Measurements from ENCODE around the gene TEX11. TPM values are rescaled to one million over a fixed set of nuclear protein-coding genes. Genes with fewer than 3 reads are reported as not detected.

Gene TEX11
- not detected in 2 replicates for total RNA-seq (2014; rRNA removed; shearing (Covaris generic))
- not detected in 2 replicates for total RNA-seq (2022)
- Bru-seq, nascent RNA = percentile 4 among the genes with signal in this experiment
- BruChase-seq, experiment 1, labeled RNA remaining after a 6-hour chase = percentile 3 among the genes with signal in this experiment
- BruChase-seq, experiment 2, labeled RNA remaining after a 2-hour chase = percentile 4 among the genes with signal in this experiment
- long read RNA-seq = 0 reads

DNA sequence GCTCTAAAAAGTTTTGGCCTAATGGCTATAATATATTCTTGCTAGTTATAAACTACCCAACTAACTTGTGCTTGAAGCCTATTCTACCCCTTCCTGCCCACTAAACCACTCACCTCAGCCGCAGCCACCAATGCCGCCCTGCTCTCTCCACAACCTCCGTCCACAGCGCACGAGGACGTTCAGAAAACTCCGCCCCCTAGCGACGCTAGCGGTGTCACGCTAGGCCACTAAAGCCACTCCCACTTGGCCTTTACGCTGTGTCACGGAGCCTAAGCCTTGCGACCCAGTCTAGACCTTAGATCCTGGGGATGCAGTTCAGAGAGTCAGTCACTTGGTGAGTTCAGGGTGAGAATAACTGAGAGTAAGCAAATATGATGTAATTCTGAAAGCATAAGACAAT is at the start of gene TEX11:
Gene TEX11 (minus strand): TSS at position 171 of the 400 bp plus-strand sequence. CDS start 922 bp downstream, outside the sequence.
- H3K4me2 ChIP-seq (ENCODE audit: low read length) = no peak within 1 kb of the TSS
- H3K36me3 ChIP-seq (ENCODE audit: insufficient read depth, low read length) = no peaks in the 10 kb centered on the region
- POLR2A ChIA-PET = no interaction called here
- TF ChIP-seq EZH2phosphoT487 (IDR thresholded peaks at IDR 0.05; ENCODE audit: borderline replicate concordance, low read depth, low read length) = no peak
- TF ChIP-seq, protein P1, sequence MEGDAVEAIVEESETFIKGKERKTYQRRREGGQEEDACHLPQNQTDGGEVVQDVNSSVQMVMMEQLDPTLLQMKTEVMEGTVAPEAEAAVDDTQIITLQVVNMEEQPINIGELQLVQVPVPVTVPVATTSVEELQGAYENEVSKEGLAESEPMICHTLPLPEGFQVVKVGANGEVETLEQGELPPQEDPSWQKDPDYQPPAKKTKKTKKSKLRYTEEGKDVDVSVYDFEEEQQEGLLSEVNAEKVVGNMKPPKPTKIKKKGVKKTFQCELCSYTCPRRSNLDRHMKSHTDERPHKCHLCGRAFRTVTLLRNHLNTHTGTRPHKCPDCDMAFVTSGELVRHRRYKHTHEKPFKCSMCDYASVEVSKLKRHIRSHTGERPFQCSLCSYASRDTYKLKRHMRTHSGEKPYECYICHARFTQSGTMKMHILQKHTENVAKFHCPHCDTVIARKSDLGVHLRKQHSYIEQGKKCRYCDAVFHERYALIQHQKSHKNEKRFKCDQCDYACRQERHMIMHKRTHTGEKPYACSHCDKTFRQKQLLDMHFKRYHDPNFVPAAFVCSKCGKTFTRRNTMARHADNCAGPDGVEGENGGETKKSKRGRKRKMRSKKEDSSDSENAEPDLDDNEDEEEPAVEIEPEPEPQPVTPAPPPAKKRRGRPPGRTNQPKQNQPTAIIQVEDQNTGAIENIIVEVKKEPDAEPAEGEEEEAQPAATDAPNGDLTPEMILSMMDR (conservative IDR thresholded peaks at IDR 0.05; ENCODE audit: low read length) = no peak
- H3K4me1 ChIP-seq (ENCODE audit: insufficient read depth, low read length, poor library complexity, severe bottlenecking) = no peaks in the 10 kb centered on the region
- no peak for DNase-seq (ENCODE audit: low spot score)
- no TSS peak for BruUV-seq (replicated peaks)
- no peaks in the 10 kb centered on the region for H3K79me2 ChIP-seq (ENCODE audit: insufficient read depth, low read depth, low read length)
- intact Hi-C loops (cut with micrococcal nuclease; ENCODE audit: unreplicated experiment) = no loop called here
- CTCF ChIA-PET (ENCODE audit: unreplicated experiment) = no interaction called here
- no peak within 1 kb of the TSS for H3K4me3 ChIP-seq (ENCODE audit: low read depth, low read length, poor library complexity, severe bottlenecking)
- no peaks in the 10 kb centered on the region for H3K9me3 ChIP-seq (ENCODE audit: low read length)
- H3K27ac ChIP-seq (ENCODE audit: low read depth, low read length, poor library complexity, severe bottlenecking) = no peak within 1 kb of the TSS
- no peaks in the 10 kb centered on the region for H4K20me1 ChIP-seq (ENCODE audit: insufficient read depth, low read length)
- no peaks in the 10 kb centered on the region for H3K9me2 ChIP-seq (ENCODE audit: insufficient read depth, low read length)
- no peak within 1 kb of the TSS for H2AFZ ChIP-seq (ENCODE audit: low read length)

DNA sequence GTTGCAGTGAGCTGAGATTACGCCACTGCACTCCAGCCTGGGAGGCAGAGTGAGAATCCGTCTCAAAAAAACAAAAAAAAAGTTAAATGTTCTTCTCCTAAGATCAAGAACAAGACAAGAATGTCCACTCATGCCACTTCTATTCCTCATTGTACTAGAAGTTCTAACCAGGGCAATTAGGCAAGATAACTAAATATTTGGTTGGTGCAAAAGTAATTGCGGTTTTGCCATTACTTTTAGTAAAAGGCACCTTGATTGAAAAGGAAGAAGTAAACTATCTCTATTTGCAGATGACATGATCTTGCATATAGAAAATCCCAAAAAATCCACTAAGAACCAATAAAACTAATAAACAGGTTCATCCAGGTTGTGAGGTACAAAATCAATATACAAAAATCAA is 46.4 kb upstream of the TEX11 start:
- no peak overlapping the region for H3K4me2 ChIP-seq (ENCODE audit: low read length)
- no TSS peak for BruUV-seq (replicated peaks)
- POLR2A ChIA-PET = no interaction called here
- H2AFZ ChIP-seq (ENCODE audit: low read length) = no peak overlapping the region
- no peaks in the 10 kb centered on the region for H3K79me2 ChIP-seq (ENCODE audit: insufficient read depth, low read depth, low read length)
- no peaks in the 10 kb centered on the region for H3K9me2 ChIP-seq (ENCODE audit: insufficient read depth, low read length)
- intact Hi-C loops (cut with micrococcal nuclease; ENCODE audit: unreplicated experiment) = no loop called here
- CTCF ChIA-PET (ENCODE audit: unreplicated experiment) = no interaction called here
- no peaks in the 10 kb centered on the region for H4K20me1 ChIP-seq (ENCODE audit: insufficient read depth, low read length)
- H3K27ac ChIP-seq (ENCODE audit: low read depth, low read length, poor library complexity, severe bottlenecking) = no peak overlapping the region
- H3K4me1 ChIP-seq (ENCODE audit: insufficient read depth, low read length, poor library complexity, severe bottlenecking) = no peaks in the 10 kb centered on the region
- no peak overlapping the region for H3K4me3 ChIP-seq (ENCODE audit: low read depth, low read length, poor library complexity, severe bottlenecking)
- TF ChIP-seq EZH2phosphoT487 (IDR thresholded peaks at IDR 0.05; ENCODE audit: borderline replicate concordance, low read depth, low read length) = no peak
- TF ChIP-seq, protein P1 (conservative IDR thresholded peaks at IDR 0.05; ENCODE audit: low read length) = no peak
- DNase-seq (ENCODE audit: low spot score) = no peak
- H3K36me3 ChIP-seq (ENCODE audit: insufficient read depth, low read length) = no peaks in the 10 kb centered on the region
- no peaks in the 10 kb centered on the region for H3K9me3 ChIP-seq (ENCODE audit: low read length)

DNA sequence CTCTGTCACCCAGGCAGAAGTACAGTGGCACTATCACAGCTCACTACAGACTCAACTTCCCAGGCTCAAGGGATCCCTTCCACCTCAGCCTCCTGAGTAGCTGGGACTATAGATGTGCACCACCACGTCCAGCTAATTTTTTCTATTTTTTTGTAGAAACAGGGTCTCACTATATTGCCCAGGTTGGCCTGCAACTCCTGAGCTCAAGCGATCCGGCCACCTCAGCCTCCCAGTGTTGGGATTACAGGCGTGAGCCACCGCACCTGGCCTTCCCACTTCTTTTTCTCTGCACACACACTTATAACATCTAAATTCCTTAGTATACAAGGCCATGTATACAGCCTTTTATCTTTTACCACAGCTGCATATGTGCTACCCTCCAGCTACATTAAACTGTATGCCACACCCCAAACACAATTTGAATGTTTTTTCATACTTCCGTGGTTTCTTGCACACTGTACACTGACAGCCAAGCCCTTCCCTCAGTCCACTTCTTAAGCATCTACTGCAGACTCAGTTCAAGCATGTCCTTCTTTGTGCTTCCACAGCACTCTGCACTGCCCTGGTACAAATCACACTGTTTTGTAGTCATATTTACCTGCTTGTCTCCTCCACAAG is 15.9 kb upstream of the TEX11 start:
- no TSS peak for BruUV-seq (replicated peaks)
- Histone ChIP-seq H3K4me1 (ENCODE audit: insufficient read depth, low read length, poor library complexity, severe bottlenecking) (no peaks in the 10 kb centered on the region), H2AFZ (ENCODE audit: low read length) (no peak overlapping the region), H3K4me3 (ENCODE audit: low read depth, low read length, poor library complexity, severe bottlenecking) (no peak overlapping the region), H3K79me2 (ENCODE audit: insufficient read depth, low read depth, low read length) (no peaks in the 10 kb centered on the region), H3K4me2 (ENCODE audit: low read length) (no peak overlapping the region), H3K9me3 (ENCODE audit: low read length) (no peaks in the 10 kb centered on the region), H3K9me2 (ENCODE audit: insufficient read depth, low read length) (no peaks in the 10 kb centered on the region), H4K20me1 (ENCODE audit: insufficient read depth, low read length) (no peaks in the 10 kb centered on the region), H3K36me3 (ENCODE audit: insufficient read depth, low read length) (no peaks in the 10 kb centered on the region), H3K27ac (ENCODE audit: low read depth, low read length, poor library complexity, severe bottlenecking) (no peak overlapping the region)
- TF ChIP-seq, protein P1 (conservative IDR thresholded peaks at IDR 0.05; ENCODE audit: low read length) = no peak
- TF ChIP-seq EZH2phosphoT487 (IDR thresholded peaks at IDR 0.05; ENCODE audit: borderline replicate concordance, low read depth, low read length) = no peak
- CTCF ChIA-PET (ENCODE audit: unreplicated experiment) = no interaction called here
- POLR2A ChIA-PET = interaction anchor here (0.6 to 0.7 kb wide), 2 partner anchors 334 to 752 kb away, joined by 3 read pairs; no protein-coding TSS in a partner anchor
- DNase-seq (ENCODE audit: low spot score) = no peak
- intact Hi-C loops (cut with micrococcal nuclease; ENCODE audit: unreplicated experiment) = no loop called here
